Tibial nerve (tissue), 4 donors: Measurements from ENCODE around the gene TRDMT1.

Source experiments
- CTCF ChIP-seq, 5 experiments: fragments of 200-600 bp in 3 of 5; fragments of 450-650 bp in 2 of 5; sonication (generic) in 3 of 5; IDR thresholded peaks; one replicate each; pipeline ENCODE4 v1.5.1; 2016 to 2019; ENCODE audit warnings: antibody characterized with exemption in 5 of 5, mild to moderate bottlenecking in 3 of 5, moderate library complexity in 2 of 5
- EP300 ChIP-seq, 2 donors: sonication (generic); formaldehyde crosslinking; IDR thresholded peaks; one replicate each; pipeline ENCODE4 v1.6.1; 2017; ENCODE audit warnings: antibody characterized with exemption in 2 of 2, mild to moderate bottlenecking in 1 of 2
- POLR2A ChIP-seq, 2 donors: fragments of 450-650 bp; IDR thresholded peaks; one replicate each; pipeline ENCODE4 v1.6.1; 2017; ENCODE audit warnings: antibody characterized with exemption in 2 of 2, mild to moderate bottlenecking in 2 of 2, moderate library complexity in 2 of 2

- TF ChIP-seq CTCF (IDR thresholded peaks at IDR 0.05) (no peak), POLR2A (IDR thresholded peaks at IDR 0.05) (peak; percentile 90), EP300 (IDR thresholded peaks at IDR 0.05) (peak; percentile 14 to 99)
These were observed 27.7 kb upstream of the TRDMT1 start for GRCh38 chr10:17229016-17229716.
